Heart left ventricle (tissue), 13 donors: ENCODE results near the gene COL15A1.

Experiments
- POLR2A ChIP-seq, 2 donors: fragments of 450-650 bp; IDR thresholded peaks; one replicate each; pipeline ENCODE4 v1.6.1; 2017; ENCODE audit warnings: antibody characterized with exemption in 2 of 2, mild to moderate bottlenecking in 2 of 2, moderate library complexity in 2 of 2
- TF ChIP-seq, protein P1 (sequence below), 12 donors: fragments of 200-600 bp; sonication (generic) in 4 of 12; IDR thresholded peaks; one replicate each; pipeline versions ENCODE4 v1.5.0 to v1.8.0; 2018 to 2022; ENCODE audit warnings: antibody characterized with exemption in 12 of 12, mild to moderate bottlenecking in 5 of 12
- donor health status: ischemic (EF 13 %, LVEDD 7.1; RV severe dilation, severe dysfunction).
- donor health status: DM: no; HTN: yes; CAD: no.
- donor health status: DM: no; HTN: no; CAD: no.
- donor health status: ischemic (EF 25% LVEDD 6.9; RV normal size, moderate dysfunction).
- donor health status: ischemic (EF 25% LVEDD 5.7; RV mildly dilated, moderate dysfunction).
- donor health status: ischemic (EF 35%, LVEDD 5.7; RV mildly dilated, moderate dysfunction).
- donor health status: nonischemic (EF 11% LVEDD 7.7; RV severe dilation, severe dysfunction).
- donor health status: DM: yes; HTN: yes; CAD: no.
- donor health status: PGD.
- donor health status: ischemic (EF 29% LVEDD 5.4; RV normal size, mild dysfunction).
- donor health status: nonischemic (EF 23%, LVEDD 6.1; RV moderate dilation, normal function).

DNA sequence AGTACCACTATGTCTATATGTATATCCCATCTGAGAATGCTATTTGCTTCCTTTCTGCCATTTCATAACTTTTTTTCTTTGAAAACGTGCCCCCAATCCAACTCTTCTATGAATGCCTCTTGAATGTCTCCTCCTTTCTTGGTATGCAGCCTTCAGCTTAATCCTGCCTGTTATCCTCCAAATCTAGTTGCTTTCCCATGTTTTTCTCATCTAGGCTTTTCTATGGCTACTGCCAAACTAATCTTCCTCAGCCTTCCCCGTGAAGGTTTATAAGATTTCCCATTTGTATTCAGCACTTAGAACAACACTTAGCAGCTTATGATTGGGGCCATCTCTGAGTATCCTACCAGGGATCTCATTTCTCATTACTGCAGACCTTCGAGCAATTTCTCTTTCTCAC lies 163.7 kb downstream of the COL15A1 start:
- TF ChIP-seq, protein P1, sequence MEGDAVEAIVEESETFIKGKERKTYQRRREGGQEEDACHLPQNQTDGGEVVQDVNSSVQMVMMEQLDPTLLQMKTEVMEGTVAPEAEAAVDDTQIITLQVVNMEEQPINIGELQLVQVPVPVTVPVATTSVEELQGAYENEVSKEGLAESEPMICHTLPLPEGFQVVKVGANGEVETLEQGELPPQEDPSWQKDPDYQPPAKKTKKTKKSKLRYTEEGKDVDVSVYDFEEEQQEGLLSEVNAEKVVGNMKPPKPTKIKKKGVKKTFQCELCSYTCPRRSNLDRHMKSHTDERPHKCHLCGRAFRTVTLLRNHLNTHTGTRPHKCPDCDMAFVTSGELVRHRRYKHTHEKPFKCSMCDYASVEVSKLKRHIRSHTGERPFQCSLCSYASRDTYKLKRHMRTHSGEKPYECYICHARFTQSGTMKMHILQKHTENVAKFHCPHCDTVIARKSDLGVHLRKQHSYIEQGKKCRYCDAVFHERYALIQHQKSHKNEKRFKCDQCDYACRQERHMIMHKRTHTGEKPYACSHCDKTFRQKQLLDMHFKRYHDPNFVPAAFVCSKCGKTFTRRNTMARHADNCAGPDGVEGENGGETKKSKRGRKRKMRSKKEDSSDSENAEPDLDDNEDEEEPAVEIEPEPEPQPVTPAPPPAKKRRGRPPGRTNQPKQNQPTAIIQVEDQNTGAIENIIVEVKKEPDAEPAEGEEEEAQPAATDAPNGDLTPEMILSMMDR (IDR thresholded peaks at IDR 0.05): no peak
- TF ChIP-seq POLR2A (IDR thresholded peaks at IDR 0.05): no peak
